ENCODE results near the gene CENPO. TPM values are rescaled to one million over a fixed set of nuclear protein-coding genes. Genes with fewer than 3 reads are reported as not detected.

Gene CENPO
- total RNA-seq, 4 donors from 2014 or later, result 6.0 to 13.8 (median 9.6) TPM

GRCh38 chr2:24836706-24837105 lies 43.5 kb downstream of the CENPO start:
- no peaks in the 10 kb centered on the region for H3K27me3 ChIP-seq
- H3K27ac ChIP-seq, result no peak overlapping the region
- H3K9me3 ChIP-seq, result no peaks in the 10 kb centered on the region
- DNase-seq, result no peak
- in situ Hi-C loops (cut with MboI; ENCODE audit: low pct_ligation_motif_present in 1 of 4, low pct_unique_long_range_greater_than_20kb in 1 of 4, low sequenced_read_pairs in 3 of 4), result no loop called here
- H3K4me1 ChIP-seq, result no peaks in the 10 kb centered on the region
- TF ChIP-seq CTCF (IDR thresholded peaks at IDR 0.05), result no peak
- no peak for TF ChIP-seq POLR2A (IDR thresholded peaks at IDR 0.05)
- no peak for TF ChIP-seq POLR2AphosphoS5 (IDR thresholded peaks at IDR 0.05)
- TF ChIP-seq EP300 (IDR thresholded peaks at IDR 0.05; ENCODE audit: low read depth), result no peak
- intact Hi-C loops (cut with DNase I; ENCODE audit: low total_unique reads), result no loop called here
- no peaks in the 10 kb centered on the region for H3K36me3 ChIP-seq
- WGBS, 2 donors (ENCODE audit: low coverage in 1 of 2), result 92% methylated on average over 8 of the region's 9 CpGs; no CpG with 5 or more reads in 1 of the 2 donors
- H3K4me3 ChIP-seq, result no peak overlapping the region

DNA sequence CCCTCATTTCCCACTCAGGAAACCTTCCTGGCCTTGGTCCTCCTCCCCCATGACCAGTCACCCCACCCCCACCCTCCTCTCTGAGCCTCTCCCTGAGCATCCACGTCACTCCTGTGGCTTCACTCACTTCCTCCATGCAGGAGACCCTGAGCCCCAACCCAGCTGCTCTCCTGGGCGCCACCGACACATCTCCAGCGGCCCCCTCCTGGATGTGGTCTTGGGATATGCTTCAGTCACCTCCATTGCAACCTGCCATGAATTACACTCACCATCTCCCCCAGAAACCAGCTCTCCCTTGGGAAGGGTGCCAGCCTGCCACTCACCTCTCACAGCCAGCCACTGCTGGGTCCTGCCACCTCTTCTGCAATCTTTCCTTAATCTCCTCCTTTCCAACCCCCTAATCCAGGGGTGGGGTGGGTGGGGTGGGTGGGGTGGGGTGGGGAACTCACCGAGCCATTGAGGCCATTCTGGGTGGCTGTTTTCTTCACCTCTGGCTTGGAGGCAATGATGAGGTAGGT lies 44.8 kb downstream of the CENPO start:
- H3K27ac ChIP-seq, result no peak overlapping the region
- TF ChIP-seq POLR2AphosphoS5 (IDR thresholded peaks at IDR 0.05), result no peak
- no peak for TF ChIP-seq POLR2A (IDR thresholded peaks at IDR 0.05)
- TF ChIP-seq CTCF (IDR thresholded peaks at IDR 0.05), result no peak
- TF ChIP-seq EP300 (IDR thresholded peaks at IDR 0.05; ENCODE audit: low read depth), result no peak
- no peak for DNase-seq
- H3K27me3 ChIP-seq, result no peaks in the 10 kb centered on the region
- H3K36me3 ChIP-seq, result no peaks in the 10 kb centered on the region
- H3K4me1 ChIP-seq, result no peaks in the 10 kb centered on the region
- H3K9me3 ChIP-seq, result no peaks in the 10 kb centered on the region
- H3K4me3 ChIP-seq, result no peak overlapping the region
- 91% methylated on average over 5 of the region's 5 CpGs; no CpG with 5 or more reads in 1 of the 2 donors for WGBS, 2 donors (ENCODE audit: low coverage in 1 of 2)
- intact Hi-C loops (cut with DNase I; ENCODE audit: low total_unique reads), result no loop called here
- in situ Hi-C loops (cut with MboI; ENCODE audit: low pct_ligation_motif_present in 1 of 4, low pct_unique_long_range_greater_than_20kb in 1 of 4, low sequenced_read_pairs in 3 of 4), result no loop called here

GRCh38 chr2:24838541-24838940 lies 45.3 kb downstream of the CENPO start:
- no peak for DNase-seq
- TF ChIP-seq POLR2A (IDR thresholded peaks at IDR 0.05) (no peak), EP300 (IDR thresholded peaks at IDR 0.05; ENCODE audit: low read depth) (no peak), POLR2AphosphoS5 (IDR thresholded peaks at IDR 0.05) (no peak), CTCF (IDR thresholded peaks at IDR 0.05) (no peak)
- intact Hi-C loops (cut with DNase I; ENCODE audit: low total_unique reads), result no loop called here
- Histone ChIP-seq H3K4me3 (no peak overlapping the region), H3K27me3 (no peaks in the 10 kb centered on the region), H3K27ac (no peak overlapping the region), H3K4me1 (no peaks in the 10 kb centered on the region), H3K9me3 (no peaks in the 10 kb centered on the region), H3K36me3 (no peaks in the 10 kb centered on the region)
- in situ Hi-C loops (cut with MboI; ENCODE audit: low pct_ligation_motif_present in 1 of 4, low pct_unique_long_range_greater_than_20kb in 1 of 4, low sequenced_read_pairs in 3 of 4), result no loop called here
- 96 to 100% methylated on average over 4 to 18 of the region's 18 CpGs for WGBS, 2 donors (ENCODE audit: low coverage in 1 of 2)

DNA sequence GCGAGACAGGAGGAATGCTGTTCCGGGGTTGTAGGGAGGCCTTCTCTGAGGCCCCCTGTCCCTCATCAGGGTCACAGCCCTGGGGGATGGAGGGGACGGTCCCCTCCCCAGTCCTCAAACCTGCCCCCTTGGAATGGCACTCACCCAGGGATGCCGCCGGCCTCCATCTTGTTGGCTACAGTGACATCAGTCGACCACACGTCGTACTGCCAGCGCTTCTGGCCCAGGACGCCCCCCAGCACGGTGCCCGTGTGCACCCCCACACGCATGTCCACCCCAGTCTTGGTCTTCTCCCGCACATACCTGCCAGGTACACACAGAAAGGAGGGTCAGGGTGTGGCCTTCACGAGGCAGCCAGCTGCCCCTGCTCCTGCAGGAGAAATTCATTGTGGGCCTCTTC lies 46.5 kb downstream of the CENPO start:
- no peaks in the 10 kb centered on the region for H3K36me3 ChIP-seq
- H3K4me1 ChIP-seq, result no peaks in the 10 kb centered on the region
- in situ Hi-C loops (cut with MboI; ENCODE audit: low pct_ligation_motif_present in 1 of 4, low pct_unique_long_range_greater_than_20kb in 1 of 4, low sequenced_read_pairs in 3 of 4) (no loop called here), intact Hi-C loops (cut with DNase I; ENCODE audit: low total_unique reads) (no loop called here)
- H3K27me3 ChIP-seq, result no peaks in the 10 kb centered on the region
- no peak overlapping the region for H3K4me3 ChIP-seq
- 98% methylated on average over 14 of the region's 15 CpGs; no CpG with 5 or more reads in 1 of the 2 donors for WGBS, 2 donors (ENCODE audit: low coverage in 1 of 2)
- DNase-seq, result no peak
- H3K9me3 ChIP-seq, result no peaks in the 10 kb centered on the region
- TF ChIP-seq CTCF (IDR thresholded peaks at IDR 0.05) (no peak), POLR2AphosphoS5 (IDR thresholded peaks at IDR 0.05) (no peak), EP300 (IDR thresholded peaks at IDR 0.05; ENCODE audit: low read depth) (no peak), POLR2A (IDR thresholded peaks at IDR 0.05) (no peak)
- H3K27ac ChIP-seq, result no peak overlapping the region

All from transverse colon (tissue), 4 donors.